HFFc6 (cell line): ENCODE measurements around the gene KLHL29. TPM values are rescaled to one million over a fixed set of nuclear protein-coding genes. Genes with fewer than 3 reads are reported as not detected.

ENCODE experiments used
- DNase-seq: peaks from one replicate; pipeline ENCODE4 v3.0.0-alpha.2; 2018
- H3K27ac Mint-ChIP-seq: 2 replicates; pipeline ENCODE4 v1.8.0; 2020; ENCODE audit warnings: mild to moderate bottlenecking, mixed read lengths
- H3K27me3 Mint-ChIP-seq: 2 replicates; pipeline ENCODE4 v1.8.0; 2021; ENCODE audit warnings: mild to moderate bottlenecking, moderate library complexity, mixed read lengths; ENCODE audit not compliant: insufficient read depth
- H3K36me3 Mint-ChIP-seq: 2 replicates; pipeline ENCODE4 v1.8.0; 2021; ENCODE audit warnings: low read depth, mixed read lengths
- H3K4me1 Mint-ChIP-seq: 2 replicates; pipeline ENCODE4 v1.8.0; 2020; ENCODE audit warnings: low read depth, mixed read lengths
- H3K4me3 Mint-ChIP-seq: 2 replicates; pipeline ENCODE4 v1.8.0; 2020; ENCODE audit warnings: mild to moderate bottlenecking, moderate library complexity, mixed read lengths
- H3K9me3 Mint-ChIP-seq: 2 replicates; pipeline ENCODE4 v1.8.0; 2020; ENCODE audit warnings: mild to moderate bottlenecking, mixed read lengths
- total RNA-seq, 6 experiments: library from RNA; stranded (reverse); fragmentation: NEBNext Ultra II Directional; extraction: Animal tissue kit (Norgen Biotek cat#: 25700); gene quantifications; 2 replicates in 1 of 6; 3 replicates in 5 of 6; pipeline ENCODE4 v1.2.3, GENCODE V29; 2021
- TF ChIP-seq, protein P1 (sequence below): fragments of 200-600 bp; sonication (generic); IDR thresholded peaks from 2 replicates; pipeline ENCODE4 v1.5.0; 2021; ENCODE audit warnings: antibody characterized with exemption, mild to moderate bottlenecking

The KLHL29 gene
- total RNA-seq, 6 experiments from 2014 or later: 7.4 to 9.7 (median 8.6) TPM

DNA sequence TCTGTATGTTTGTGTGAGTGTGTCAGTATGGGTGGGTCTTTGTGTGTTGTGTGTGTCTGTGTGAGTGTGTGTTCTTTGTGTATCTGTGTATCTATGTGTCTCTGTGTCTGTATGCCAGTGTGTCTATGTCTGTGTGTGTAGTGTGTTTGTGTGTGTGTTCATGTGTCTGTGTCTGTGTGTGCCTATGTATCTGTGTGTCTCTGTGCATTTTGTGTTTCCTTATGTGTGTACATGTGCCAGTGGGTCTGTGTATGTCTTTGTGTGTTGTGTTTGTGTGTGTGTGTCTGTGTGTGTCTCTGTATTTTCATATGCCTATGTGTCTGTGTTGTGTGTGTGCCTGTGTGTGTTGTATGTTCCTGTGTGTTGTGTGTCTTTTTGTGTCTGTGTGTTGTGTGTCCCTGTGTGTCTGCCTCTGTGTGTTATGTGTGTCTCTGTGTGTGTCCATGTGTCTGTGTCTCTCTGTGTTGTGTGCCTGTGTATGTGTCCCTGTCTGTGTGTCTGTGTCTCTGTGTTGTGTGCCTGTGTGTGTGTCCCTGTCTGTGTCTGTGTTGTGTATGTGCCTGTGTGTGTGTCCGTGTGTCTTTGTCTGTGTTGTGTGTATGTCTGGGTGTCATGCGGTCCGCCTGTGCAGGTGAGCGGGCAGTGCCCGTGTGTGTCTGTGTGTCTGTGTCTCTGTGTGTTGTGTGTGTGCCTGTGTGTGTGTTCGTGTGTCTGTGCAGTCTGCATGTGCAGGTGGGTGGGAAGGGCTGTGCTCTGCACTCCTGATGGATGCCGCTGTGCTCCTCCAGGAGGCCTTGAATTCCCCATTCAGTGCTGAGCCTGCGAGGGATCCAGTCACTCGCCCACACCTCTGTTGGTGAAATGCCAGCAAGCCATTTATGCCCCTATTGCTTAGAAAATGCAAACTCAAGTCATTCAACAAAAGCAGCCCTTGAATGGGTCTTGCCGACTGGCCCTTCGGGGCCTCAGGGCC lies 37.4 kb downstream of the KLHL29 start:
- peaks cover 53% of the 10 kb centered on the region for H3K4me1 Mint-ChIP-seq
- no peak overlapping the region for H3K4me3 Mint-ChIP-seq
- H3K9me3 Mint-ChIP-seq: no peaks in the 10 kb centered on the region
- H3K27me3 Mint-ChIP-seq: peaks cover 5% of the 10 kb centered on the region
- no peak overlapping the region for H3K27ac Mint-ChIP-seq
- DNase-seq: no peak
- TF ChIP-seq, protein P1, sequence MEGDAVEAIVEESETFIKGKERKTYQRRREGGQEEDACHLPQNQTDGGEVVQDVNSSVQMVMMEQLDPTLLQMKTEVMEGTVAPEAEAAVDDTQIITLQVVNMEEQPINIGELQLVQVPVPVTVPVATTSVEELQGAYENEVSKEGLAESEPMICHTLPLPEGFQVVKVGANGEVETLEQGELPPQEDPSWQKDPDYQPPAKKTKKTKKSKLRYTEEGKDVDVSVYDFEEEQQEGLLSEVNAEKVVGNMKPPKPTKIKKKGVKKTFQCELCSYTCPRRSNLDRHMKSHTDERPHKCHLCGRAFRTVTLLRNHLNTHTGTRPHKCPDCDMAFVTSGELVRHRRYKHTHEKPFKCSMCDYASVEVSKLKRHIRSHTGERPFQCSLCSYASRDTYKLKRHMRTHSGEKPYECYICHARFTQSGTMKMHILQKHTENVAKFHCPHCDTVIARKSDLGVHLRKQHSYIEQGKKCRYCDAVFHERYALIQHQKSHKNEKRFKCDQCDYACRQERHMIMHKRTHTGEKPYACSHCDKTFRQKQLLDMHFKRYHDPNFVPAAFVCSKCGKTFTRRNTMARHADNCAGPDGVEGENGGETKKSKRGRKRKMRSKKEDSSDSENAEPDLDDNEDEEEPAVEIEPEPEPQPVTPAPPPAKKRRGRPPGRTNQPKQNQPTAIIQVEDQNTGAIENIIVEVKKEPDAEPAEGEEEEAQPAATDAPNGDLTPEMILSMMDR: no peak
- peaks cover 6% of the 10 kb centered on the region; the same call in 1 of the 2 replicates for H3K36me3 Mint-ChIP-seq

DNA sequence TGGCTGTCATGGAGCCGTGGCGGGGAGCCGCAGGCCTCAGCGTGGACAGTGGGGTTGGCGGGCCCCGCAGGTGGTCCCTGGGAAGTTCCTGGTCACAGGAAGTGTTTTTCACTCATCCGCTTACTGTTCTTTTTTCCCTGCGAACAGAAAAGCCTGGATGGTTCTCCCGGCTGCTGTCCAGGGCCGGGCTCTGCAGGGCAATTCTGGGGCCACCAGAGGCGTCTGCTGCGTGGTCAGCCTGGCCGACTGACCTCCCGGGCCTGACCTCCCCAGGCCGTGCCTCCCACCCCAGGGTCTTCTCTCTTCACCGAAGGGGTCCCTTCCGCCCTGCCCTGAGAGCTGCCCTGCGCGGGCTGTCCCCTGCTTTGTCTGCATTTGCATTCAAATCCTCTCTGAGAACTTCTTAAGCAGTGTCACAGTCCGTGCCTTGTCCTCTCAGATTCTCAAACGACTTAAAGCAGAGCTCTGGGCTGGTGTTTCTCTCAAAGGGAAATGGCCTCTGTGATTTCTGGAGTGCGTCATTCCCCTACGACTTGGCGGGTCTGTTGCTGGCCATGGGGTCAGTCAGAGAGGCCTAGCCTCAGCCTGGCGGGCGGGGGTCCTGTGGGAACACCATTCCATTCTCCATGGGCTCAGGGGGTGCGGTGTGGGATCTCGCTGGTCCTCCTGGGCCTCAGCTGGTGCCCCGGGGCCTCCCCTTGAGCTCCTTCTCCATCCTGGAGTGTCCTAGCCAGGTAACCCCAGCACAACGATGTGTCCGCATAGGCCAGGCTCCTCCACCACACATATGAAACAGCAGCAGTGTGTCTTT lies 38.3 kb downstream of the KLHL29 start:
- no peak overlapping the region for H3K4me3 Mint-ChIP-seq
- H3K27me3 Mint-ChIP-seq: peaks cover 5% of the 10 kb centered on the region
- DNase-seq: no peak
- H3K9me3 Mint-ChIP-seq: no peaks in the 10 kb centered on the region
- H3K36me3 Mint-ChIP-seq: no peaks in the 10 kb centered on the region
- TF ChIP-seq, protein P1: no peak
- no peak overlapping the region for H3K27ac Mint-ChIP-seq
- H3K4me1 Mint-ChIP-seq: peaks cover 46% of the 10 kb centered on the region

DNA sequence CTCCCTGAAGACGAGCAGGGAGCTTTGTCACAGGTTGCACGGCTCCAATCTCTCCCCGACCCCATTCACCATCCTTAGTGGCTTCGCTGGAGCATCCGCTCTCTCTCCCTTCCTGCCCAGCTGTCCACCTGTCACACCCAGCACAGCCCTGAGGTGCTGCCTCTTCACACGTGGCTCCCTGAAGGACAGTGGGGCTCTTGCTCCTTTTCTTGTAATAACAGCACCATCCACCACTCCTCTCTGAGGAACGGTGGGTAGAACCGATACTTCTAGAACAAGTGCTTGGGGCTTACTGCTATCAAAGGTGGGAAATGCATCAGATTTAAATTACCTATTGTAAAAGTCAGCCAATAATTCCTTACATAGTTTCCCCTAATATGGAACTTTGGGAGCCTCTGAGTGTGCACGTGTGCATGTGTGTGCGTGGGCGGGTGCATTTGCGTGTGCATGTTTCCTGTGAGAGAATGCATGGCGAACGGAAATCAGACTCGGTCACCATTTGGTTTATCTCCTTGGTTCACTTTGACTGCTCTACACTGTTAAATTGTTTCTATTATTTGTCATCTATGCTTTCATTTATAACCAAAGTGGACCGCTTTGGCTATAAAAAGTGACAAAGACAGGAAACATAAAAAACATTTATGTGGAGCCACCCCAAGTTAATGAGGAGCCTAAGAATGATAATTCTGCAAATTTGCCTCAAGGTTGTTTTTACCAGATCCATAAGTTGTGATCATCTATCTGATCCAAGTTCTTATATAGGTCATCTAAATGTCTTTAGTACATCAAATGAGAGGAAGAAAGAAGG lies 39.1 kb downstream of the KLHL29 start:
- Mint-ChIP-seq H3K27ac (no peak overlapping the region), H3K27me3 (peaks cover 5% of the 10 kb centered on the region)

DNA sequence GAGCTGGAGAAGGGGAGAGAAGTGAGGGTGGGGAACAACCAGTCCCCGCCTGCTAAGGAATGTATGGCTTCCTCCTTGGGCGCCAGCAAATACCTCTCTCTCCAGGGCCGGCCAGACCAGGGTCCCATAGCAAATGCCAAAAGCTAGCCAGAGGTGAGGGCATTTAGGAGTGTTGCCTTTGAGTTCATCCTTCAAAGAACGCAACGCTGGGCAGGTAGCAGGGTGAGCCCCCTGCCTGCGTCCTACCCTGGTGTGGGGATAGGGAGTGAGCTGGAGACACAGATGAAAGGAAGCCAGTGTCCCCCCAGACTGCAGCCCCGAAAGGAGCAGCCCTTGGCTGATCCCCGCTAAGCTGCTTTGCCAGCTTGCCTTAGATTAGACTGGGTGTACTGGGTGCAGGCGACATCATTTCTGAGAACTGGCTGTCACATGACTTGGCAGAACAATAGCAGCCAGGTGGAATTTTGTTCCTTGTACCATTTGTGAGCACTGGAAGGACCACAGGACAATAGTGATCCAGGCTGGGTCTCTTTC lies 40.4 kb downstream of the KLHL29 start:
- Mint-ChIP-seq H3K27me3 (peaks cover 1% of the 10 kb centered on the region; the same call in 1 of the 2 replicates), H3K36me3 (no peaks in the 10 kb centered on the region), H3K4me1 (peaks cover 31% of the 10 kb centered on the region), H3K9me3 (no peaks in the 10 kb centered on the region), H3K27ac (peak overlapping the region; percentile 78), H3K4me3 (no peak overlapping the region; the same call in 1 of the 2 replicates)
- no peak for DNase-seq
- TF ChIP-seq, protein P1: no peak

More for the DNA sequence above, 39.1 kb downstream of the KLHL29 start:
- Mint-ChIP-seq H3K4me1 (peaks cover 38% of the 10 kb centered on the region), H3K36me3 (no peaks in the 10 kb centered on the region), H3K9me3 (no peaks in the 10 kb centered on the region), H3K4me3 (no peak overlapping the region)
- no peak for DNase-seq
- TF ChIP-seq, protein P1: no peak

DNA sequence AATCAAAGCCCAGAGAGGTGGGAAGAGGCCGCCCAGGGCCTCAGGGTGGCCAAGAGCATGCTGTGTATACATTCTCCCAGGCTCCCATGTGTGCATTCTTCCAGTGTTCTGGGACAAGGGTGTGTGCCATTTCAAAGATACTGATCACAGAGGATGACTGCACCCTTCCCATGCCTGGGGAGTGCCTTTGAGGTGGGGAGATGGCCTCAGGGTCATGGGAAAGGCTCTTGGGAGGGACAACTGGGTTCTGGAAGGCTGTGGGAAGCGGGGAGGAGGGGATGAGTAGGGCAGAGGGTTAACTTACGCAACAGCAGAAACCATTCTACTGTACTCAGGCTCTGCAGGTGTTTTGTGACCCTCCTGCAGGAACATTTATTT lies 40.9 kb downstream of the KLHL29 start:
- no peaks in the 10 kb centered on the region for H3K9me3 Mint-ChIP-seq
- no peaks in the 10 kb centered on the region for H3K36me3 Mint-ChIP-seq
- H3K27me3 Mint-ChIP-seq: peaks cover 1% of the 10 kb centered on the region; the same call in 1 of the 2 replicates
- H3K27ac Mint-ChIP-seq: peak overlapping the region; percentile 78
- H3K4me1 Mint-ChIP-seq: peaks cover 34% of the 10 kb centered on the region
- H3K4me3 Mint-ChIP-seq: no peak overlapping the region; the same call in 1 of the 2 replicates
- TF ChIP-seq, protein P1: no peak
- no peak for DNase-seq
